Activated CD4-positive, alpha-beta T cell treated with anti-CD3 and anti-CD28 coated beads, Interleukin-2, Interleukin-4, amounts not matched to agents 100 ng/mL and 50 ng/mL, durations not matched to agents 16 hours and 8 hours (primary cell): ENCODE measurements around the gene MAGEA2B.
"Not testable (repeated sequence)": the region's sequence is repeated elsewhere in the genome, so short reads cannot be mapped to it uniquely, and the experiment has no call there.

Experiments
- DNase-seq: peaks from one replicate; pipeline ENCODE4 v3.0.0-alpha.2; 2020; ENCODE audit warnings: low spot score

MAGEA2B gene

GRCh38 chrX:152713815-152714787 lies at the start of gene MAGEA2B:
MAGEA2B (plus strand) TSS chrX:152714628; CDS start chrX:152717107, 2,479 bp downstream.
- DNase-seq, result not testable (repeated sequence)

- no peak for DNase-seq
Observed at GRCh38 chrX:152674135-152674534, 40.3 kb upstream of the MAGEA2B start.

- DNase-seq, result not testable (repeated sequence)
Observed at GRCh38 chrX:152674652-152675051, 39.8 kb upstream of the MAGEA2B start.

GRCh38 chrX:152681012-152681411 lies 33.4 kb upstream of the MAGEA2B start:
- DNase-seq, result not testable (repeated sequence)

GRCh38 chrX:152697952-152698931 lies 16.2 kb upstream of the MAGEA2B start, which contains the start of gene MAGEA3:
MAGEA3 (plus strand) TSS chrX:152698794; CDS start chrX:152700833, 2,039 bp downstream.
- DNase-seq, result not testable (repeated sequence)

- DNase-seq, result not testable (repeated sequence)
Observed at GRCh38 chrX:152700390-152700789, 14.0 kb upstream of the MAGEA2B start.

GRCh38 chrX:152706500-152706899 lies 7.9 kb upstream of the MAGEA2B start:
- DNase-seq, result not testable (repeated sequence)

- DNase-seq, result not testable (repeated sequence)
Observed at GRCh38 chrX:152709173-152709572, 5.3 kb upstream of the MAGEA2B start, which contains the start of gene CSAG2. CSAG2 (minus strand) TSS chrX:152709273; CDS start chrX:152709112, 161 bp downstream.

- not testable (repeated sequence) for DNase-seq
Observed at GRCh38 chrX:152713195-152713594, 1.2 kb upstream of the MAGEA2B start.

- no peak for DNase-seq
Observed at GRCh38 chrX:152725409-152725808, 11.0 kb downstream of the MAGEA2B start.

GRCh38 chrX:152733261-152733975 lies 19.0 kb downstream of the MAGEA2B start, which contains the start of the genes CSAG1 and MAGEA12:
CSAG1 (minus strand) TSS chrX:152733721; CDS start chrX:152732460, 1,261 bp downstream.
MAGEA12 (plus strand) TSS chrX:152733757; CDS start chrX:152736162, 2,405 bp downstream.
- no peak for DNase-seq

GRCh38 chrX:152734143-152734858 lies 19.9 kb downstream of the MAGEA2B start:
- DNase-seq, result not testable (repeated sequence)

GRCh38 chrX:152735101-152735500 lies 20.7 kb downstream of the MAGEA2B start:
- DNase-seq, result no peak

- DNase-seq, result no peak
Observed at GRCh38 chrX:152735860-152736511, 21.6 kb downstream of the MAGEA2B start.

- not testable (repeated sequence) for DNase-seq
Observed at GRCh38 chrX:152736528-152736927, 22.1 kb downstream of the MAGEA2B start.

GRCh38 chrX:152738560-152738959 lies 24.1 kb downstream of the MAGEA2B start:
- DNase-seq, result no peak

GRCh38 chrX:152753686-152754650 lies 39.5 kb downstream of the MAGEA2B start, which contains the start of gene MAGEA2:
MAGEA2 (minus strand) TSS chrX:152753842; CDS start chrX:152751363, 2,479 bp downstream.
- not testable (repeated sequence) for DNase-seq

- DNase-seq, result not testable (repeated sequence)
Observed at GRCh38 chrX:152754871-152755270, 40.4 kb downstream of the MAGEA2B start.
